Measurements from ENCODE around the gene HEBP2.

The HEBP2 gene

DNA sequence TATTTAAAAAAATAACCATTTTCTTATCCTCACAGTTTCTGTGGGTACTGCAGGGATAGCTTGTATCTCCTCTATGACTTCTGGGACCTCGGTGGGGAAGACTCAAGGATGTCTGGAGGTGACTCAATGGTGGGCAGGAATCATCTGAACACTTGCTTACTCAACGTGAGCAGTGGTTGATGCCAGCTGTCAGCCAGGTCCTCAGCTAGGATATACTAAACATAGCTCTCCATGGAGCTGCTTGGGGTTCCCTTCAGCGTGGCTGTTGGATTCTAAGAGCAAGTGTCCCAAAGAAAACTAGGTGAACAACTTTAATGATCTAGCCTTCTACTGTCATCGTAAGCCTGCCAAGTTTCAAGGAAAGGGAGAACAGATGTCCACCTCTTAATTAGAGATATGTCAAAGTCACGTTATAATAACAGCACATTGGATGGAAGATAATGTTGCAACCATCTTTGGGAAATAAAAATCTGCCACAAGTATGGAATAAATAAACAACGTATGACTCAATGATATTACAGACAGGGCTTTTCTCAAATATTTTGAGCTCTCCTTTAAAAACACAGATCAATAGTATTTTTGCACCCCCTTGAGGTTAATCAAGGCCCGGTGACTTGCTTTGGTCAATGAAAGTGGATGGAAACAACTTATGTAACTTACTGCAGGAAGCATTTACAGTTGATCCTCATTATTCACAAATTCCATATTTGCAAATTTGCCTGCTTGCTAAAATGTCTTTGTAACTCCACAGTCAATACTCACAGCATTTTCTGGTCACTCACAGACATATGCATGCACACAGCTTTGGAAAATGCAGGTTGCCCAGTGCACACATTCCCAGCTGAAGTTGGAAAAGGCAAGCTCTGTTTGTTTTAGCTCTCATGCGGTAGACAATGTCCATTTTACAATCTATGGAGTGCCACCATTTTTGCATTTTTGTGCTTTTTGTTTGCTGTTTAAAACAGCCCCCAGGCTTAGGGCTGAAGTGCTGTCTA, 6.6 kb upstream of the HEBP2 start:
- Histone ChIP-seq H3K27ac (ENCODE audit: low read depth, low read length, severe bottlenecking) (no peak overlapping the region), H3K4me1 (ENCODE audit: control insufficient read depth, insufficient read depth, low read length, poor library complexity, severe bottlenecking) (no peaks in the 10 kb centered on the region), H3K9me3 (ENCODE audit: control insufficient read depth, low read length) (no peaks in the 10 kb centered on the region), H3K36me3 (ENCODE audit: control insufficient read depth, insufficient read depth, low read length) (no peaks in the 10 kb centered on the region), H3K4me3 (ENCODE audit: extremely low read depth, insufficient read depth, low read length, poor library complexity, severe bottlenecking) (no peak overlapping the region)
- WGBS, 2 experiments (ENCODE audit: insufficient coverage in 2 of 2): 84 to 98% methylated on average over 5 of the region's 8 CpGs

DNA sequence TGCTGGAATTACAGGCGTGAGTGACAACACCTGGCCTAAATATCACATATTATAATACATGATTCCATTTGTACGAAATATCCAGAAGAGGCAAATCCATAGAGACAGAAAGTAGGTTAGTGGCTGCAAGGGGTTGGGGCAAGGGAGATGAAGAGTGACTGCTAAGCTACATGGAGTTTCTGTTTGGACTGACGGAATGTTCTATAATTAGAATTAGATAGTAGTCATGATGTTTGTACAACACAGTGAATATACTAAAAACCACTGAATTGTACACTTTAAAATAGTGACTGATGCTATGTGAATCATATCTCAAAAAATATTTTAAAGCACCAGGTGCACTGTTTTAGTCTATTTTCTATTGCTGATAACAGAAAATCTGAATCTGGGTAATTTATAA, 3.7 kb upstream of the HEBP2 start:
- Histone ChIP-seq H3K27ac (ENCODE audit: low read depth, low read length, severe bottlenecking) (no peak overlapping the region), H3K36me3 (ENCODE audit: control insufficient read depth, insufficient read depth, low read length) (no peaks in the 10 kb centered on the region), H3K4me1 (ENCODE audit: control insufficient read depth, insufficient read depth, low read length, poor library complexity, severe bottlenecking) (peaks cover 2% of the 10 kb centered on the region), H3K4me3 (ENCODE audit: extremely low read depth, insufficient read depth, low read length, poor library complexity, severe bottlenecking) (no peak overlapping the region), H3K9me3 (ENCODE audit: control insufficient read depth, low read length) (no peaks in the 10 kb centered on the region)
- no CpG with 5 or more reads among the region's 3 CpGs for WGBS, 2 experiments (ENCODE audit: insufficient coverage in 2 of 2)

DNA sequence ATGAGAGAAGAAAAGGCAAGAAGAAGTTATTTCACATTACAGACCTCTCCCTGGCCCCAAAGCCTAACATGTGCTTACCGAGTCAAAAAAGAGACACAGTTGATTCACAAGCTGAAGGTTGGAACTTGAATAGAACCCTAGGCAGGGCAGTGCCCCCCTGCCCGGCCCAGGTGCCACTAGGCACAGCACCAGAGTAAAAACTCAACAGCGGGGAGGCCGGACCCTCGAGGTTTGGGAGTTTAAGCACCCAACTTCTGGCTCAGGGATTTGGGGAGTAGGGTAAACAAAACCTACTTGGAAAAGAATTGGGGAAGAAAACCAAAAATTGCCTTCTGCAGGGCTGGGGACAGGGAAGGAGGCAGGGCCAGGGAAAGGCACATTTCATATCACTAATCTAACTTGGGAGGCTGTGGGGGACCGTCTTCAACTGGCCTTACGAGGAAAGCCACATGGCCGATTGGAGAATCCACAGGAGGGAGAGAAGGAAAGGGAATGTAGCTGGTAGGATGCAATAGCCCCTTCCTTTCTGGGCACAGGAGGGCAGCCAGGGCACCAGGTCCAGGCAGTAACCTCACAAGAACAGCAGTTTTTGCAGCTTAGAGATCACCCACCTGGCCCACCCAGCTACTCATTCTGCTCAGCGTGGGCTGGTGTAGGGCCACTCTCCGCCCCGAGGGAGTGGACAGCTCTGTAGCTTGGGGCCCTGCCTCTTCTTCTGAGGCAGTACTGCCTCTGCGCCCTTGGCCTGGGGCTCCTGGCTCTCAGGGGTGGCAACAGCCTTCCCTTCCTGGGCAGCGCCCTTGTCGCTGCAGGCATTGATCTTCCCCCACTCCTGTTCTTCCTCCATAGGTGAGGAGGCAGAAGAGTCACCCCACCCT, 1.8 kb upstream of the HEBP2 start:
- H3K27ac ChIP-seq (ENCODE audit: low read depth, low read length, severe bottlenecking): no peak overlapping the region
- 96 to 98% methylated on average over 7 to 12 of the region's 14 CpGs for WGBS, 2 experiments (ENCODE audit: insufficient coverage in 2 of 2)

DNA sequence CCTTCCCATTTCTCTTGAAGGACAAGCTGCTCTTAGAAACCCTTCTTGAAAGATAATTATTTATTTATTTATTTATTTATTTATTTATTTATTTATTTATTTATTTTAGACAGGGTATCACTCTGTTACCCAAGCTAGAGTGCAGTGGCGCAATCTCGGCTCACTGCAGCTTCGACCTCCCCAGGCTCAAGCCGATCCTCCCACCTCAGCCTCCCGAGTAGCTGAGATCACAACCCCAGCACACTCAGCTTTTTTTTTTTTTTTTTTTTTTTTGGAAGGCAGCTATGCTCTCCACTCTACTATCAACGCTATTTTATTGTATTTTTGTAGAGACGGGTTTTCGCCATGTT, 1.2 kb upstream of the HEBP2 start:
- peaks cover 4% of the 10 kb centered on the region for H3K4me1 ChIP-seq (ENCODE audit: control insufficient read depth, insufficient read depth, low read length, poor library complexity, severe bottlenecking)
- WGBS, 2 experiments (ENCODE audit: insufficient coverage in 2 of 2): 96 to 100% methylated on average over 1 to 7 of the region's 8 CpGs
- peaks cover 22% of the 10 kb centered on the region for H3K36me3 ChIP-seq (ENCODE audit: control insufficient read depth, insufficient read depth, low read length)
- no peak overlapping the region for H3K4me3 ChIP-seq (ENCODE audit: extremely low read depth, insufficient read depth, low read length, poor library complexity, severe bottlenecking)
- H3K9me3 ChIP-seq (ENCODE audit: control insufficient read depth, low read length): no peaks in the 10 kb centered on the region
- H3K27ac ChIP-seq (ENCODE audit: low read depth, low read length, severe bottlenecking): no peak overlapping the region

More for the DNA sequence above, 1.8 kb upstream of the HEBP2 start:
- Histone ChIP-seq H3K4me1 (ENCODE audit: control insufficient read depth, insufficient read depth, low read length, poor library complexity, severe bottlenecking) (peaks cover 4% of the 10 kb centered on the region), H3K36me3 (ENCODE audit: control insufficient read depth, insufficient read depth, low read length) (peaks cover 16% of the 10 kb centered on the region), H3K4me3 (ENCODE audit: extremely low read depth, insufficient read depth, low read length, poor library complexity, severe bottlenecking) (no peak overlapping the region), H3K9me3 (ENCODE audit: control insufficient read depth, low read length) (no peaks in the 10 kb centered on the region)

DNA sequence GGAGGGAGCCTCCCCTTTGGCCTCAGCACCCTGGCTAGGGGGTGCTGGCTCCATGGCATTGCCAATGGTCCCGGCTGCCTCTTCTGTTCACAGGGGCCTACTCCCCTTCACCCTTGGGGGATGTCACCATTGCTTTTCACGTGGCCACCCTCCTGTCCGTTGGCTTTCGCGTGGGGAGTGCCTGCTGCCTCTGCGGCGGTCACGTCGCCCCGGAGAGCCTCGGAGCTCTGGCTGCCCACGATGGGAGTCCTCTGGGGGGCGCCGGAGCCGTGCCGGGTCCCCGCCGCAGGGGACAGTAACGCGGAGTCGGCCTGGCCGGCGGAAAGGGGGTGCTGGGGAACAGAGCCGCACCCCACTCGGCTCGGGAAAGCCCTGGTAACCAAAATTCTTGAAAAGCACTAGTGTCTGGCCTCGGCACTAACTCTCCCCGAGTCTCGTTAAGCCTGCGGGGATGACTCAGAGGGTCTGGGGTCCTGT, 661 bp upstream of the HEBP2 start:
- H3K36me3 ChIP-seq (ENCODE audit: control insufficient read depth, insufficient read depth, low read length): peaks cover 26% of the 10 kb centered on the region
- H3K4me3 ChIP-seq (ENCODE audit: extremely low read depth, insufficient read depth, low read length, poor library complexity, severe bottlenecking): peak overlapping the region; percentile 77
- H3K27ac ChIP-seq (ENCODE audit: low read depth, low read length, severe bottlenecking): peak overlapping the region; percentile 82
- 6 to 14% methylated on average over 22 to 25 of the region's 30 CpGs for WGBS, 2 experiments (ENCODE audit: insufficient coverage in 2 of 2)
- peaks cover 4% of the 10 kb centered on the region for H3K4me1 ChIP-seq (ENCODE audit: control insufficient read depth, insufficient read depth, low read length, poor library complexity, severe bottlenecking)
- H3K9me3 ChIP-seq (ENCODE audit: control insufficient read depth, low read length): no peaks in the 10 kb centered on the region

DNA sequence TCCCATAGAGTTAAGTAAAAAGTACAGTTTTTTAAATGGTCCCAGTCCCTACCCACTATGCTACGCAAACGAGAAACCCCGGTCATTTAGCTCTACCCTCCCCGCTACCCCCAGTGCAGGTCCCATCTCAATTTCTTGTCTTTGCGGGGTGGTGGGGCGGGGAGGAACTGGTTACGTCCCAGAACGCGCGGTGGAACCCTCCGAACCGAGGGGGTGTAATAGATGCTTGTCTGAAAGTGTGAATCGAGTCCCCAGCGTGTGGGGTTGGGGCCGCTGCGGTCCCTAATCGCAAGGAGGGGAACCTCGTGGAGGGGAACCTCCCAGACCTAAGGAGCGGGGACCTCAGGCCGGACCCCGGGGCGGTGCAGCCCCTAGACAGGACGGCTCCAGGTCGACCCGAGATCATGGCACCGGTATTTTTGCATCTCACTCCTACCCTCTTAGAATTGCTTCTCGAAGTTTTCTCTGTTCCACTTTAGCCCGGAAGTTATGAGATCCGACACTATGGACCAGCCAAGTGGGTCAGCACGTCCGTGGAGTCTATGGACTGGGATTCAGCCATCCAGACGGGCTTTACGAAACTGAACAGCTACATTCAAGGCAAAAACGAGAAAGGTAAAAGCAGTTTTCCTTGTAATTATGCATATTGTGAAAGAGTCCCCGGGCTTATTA, 779 bp downstream of the HEBP2 start:
- 1 to 7% methylated on average over 21 to 29 of the region's 35 CpGs for WGBS, 2 experiments (ENCODE audit: insufficient coverage in 2 of 2)
- Histone ChIP-seq H3K4me3 (ENCODE audit: extremely low read depth, insufficient read depth, low read length, poor library complexity, severe bottlenecking) (peak overlapping the region; percentile 77), H3K36me3 (ENCODE audit: control insufficient read depth, insufficient read depth, low read length) (peaks cover 39% of the 10 kb centered on the region), H3K27ac (ENCODE audit: low read depth, low read length, severe bottlenecking) (peak overlapping the region; percentile 45), H3K4me1 (ENCODE audit: control insufficient read depth, insufficient read depth, low read length, poor library complexity, severe bottlenecking) (peaks cover 4% of the 10 kb centered on the region), H3K9me3 (ENCODE audit: control insufficient read depth, low read length) (no peaks in the 10 kb centered on the region)

DNA sequence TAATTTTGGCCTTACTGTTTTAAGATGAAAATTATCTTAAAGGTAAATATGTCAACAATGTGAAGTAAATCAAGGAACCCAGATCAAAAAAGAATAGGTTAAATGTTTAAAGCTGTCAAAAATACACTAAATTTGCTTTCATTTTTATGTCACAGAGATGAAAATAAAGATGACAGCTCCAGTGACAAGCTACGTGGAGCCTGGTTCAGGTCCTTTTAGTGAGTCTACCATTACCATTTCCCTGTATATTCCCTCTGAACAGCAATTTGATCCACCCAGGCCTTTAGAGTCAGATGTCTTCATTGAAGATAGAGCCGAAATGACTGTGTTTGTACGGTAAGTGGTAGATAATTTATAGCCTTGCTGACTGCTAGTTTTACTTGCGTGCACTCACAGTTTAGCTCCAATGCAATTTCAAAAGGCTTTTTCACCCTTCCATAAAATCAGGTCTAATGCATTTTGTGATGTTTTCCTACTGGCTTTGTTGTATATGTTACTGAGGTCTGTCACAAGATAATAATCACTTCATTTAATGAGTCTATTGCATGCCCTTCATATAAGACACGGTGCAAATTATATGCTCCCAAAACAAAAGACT, 1.9 kb downstream of the HEBP2 start:
- 92 to 100% methylated on average over 1 to 4 of the region's 5 CpGs for WGBS, 2 experiments (ENCODE audit: insufficient coverage in 2 of 2)
- H3K27ac ChIP-seq (ENCODE audit: low read depth, low read length, severe bottlenecking): no peak overlapping the region
- peaks cover 4% of the 10 kb centered on the region for H3K4me1 ChIP-seq (ENCODE audit: control insufficient read depth, insufficient read depth, low read length, poor library complexity, severe bottlenecking)
- H3K36me3 ChIP-seq (ENCODE audit: control insufficient read depth, insufficient read depth, low read length): peaks cover 42% of the 10 kb centered on the region
- H3K9me3 ChIP-seq (ENCODE audit: control insufficient read depth, low read length): no peaks in the 10 kb centered on the region
- no peak overlapping the region for H3K4me3 ChIP-seq (ENCODE audit: extremely low read depth, insufficient read depth, low read length, poor library complexity, severe bottlenecking)

DNA sequence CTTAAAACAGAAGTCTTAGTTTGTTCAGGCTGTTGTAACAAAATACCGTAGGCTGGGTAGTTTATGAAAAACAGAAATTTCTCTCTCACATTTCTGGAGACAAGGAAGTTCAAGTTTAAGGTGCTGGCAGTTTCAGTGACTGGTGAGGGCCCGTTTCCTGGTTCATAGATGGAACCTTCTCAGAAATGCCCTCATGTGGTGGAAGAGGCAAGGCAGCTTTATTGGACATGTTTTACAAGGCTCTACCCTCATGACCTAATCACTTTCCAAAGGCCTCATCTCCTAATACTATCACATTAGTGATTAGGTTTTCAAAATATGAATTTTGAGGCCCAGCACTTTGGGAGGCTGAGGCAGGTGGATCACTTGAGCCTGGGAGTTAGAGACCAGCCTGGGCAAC, 2.4 kb downstream of the HEBP2 start:
- no peak overlapping the region for H3K27ac ChIP-seq (ENCODE audit: low read depth, low read length, severe bottlenecking)

DNA sequence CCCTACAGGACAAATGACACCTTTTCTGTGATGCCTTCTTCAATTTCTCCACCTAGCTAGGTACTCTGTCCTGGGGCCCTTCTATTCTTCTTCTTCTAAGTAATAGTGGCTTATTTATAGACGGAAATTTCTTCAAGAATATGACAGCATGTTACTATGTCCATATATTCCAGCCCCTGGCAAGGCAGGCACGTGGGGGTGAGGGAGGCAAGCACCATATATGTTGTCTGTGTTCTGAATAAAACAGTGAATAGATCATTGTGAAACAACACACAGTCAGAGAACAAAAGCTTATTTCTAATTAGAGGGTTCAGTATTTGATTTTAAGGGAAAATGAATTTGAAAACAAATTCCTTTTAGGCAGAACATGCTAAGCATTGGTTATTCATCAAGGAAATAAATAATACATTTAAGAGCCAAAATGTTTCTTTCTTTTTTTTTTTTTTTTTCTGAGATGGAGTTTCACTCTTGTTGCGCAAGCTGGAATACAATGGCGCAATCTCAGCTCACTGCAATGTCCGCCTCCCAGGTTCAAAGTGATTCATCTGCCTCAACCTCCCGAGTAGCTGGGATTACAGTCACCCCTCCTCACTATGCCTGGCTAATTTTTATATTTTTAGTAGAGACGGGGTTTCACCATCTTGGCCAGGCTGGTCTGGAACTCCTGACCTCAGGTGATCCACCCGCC, 6.2 kb downstream of the HEBP2 start:
- no peak overlapping the region for H3K4me3 ChIP-seq (ENCODE audit: extremely low read depth, insufficient read depth, low read length, poor library complexity, severe bottlenecking)
- WGBS, 2 experiments (ENCODE audit: insufficient coverage in 2 of 2): 92 to 98% methylated on average over 2 to 6 of the region's 8 CpGs
- H3K36me3 ChIP-seq (ENCODE audit: control insufficient read depth, insufficient read depth, low read length): peaks cover 69% of the 10 kb centered on the region
- no peak overlapping the region for H3K27ac ChIP-seq (ENCODE audit: low read depth, low read length, severe bottlenecking)
- peaks cover 4% of the 10 kb centered on the region for H3K4me1 ChIP-seq (ENCODE audit: control insufficient read depth, insufficient read depth, low read length, poor library complexity, severe bottlenecking)
- H3K9me3 ChIP-seq (ENCODE audit: control insufficient read depth, low read length): no peaks in the 10 kb centered on the region

More for the DNA sequence above, 2.4 kb downstream of the HEBP2 start:
- 86 to 90% methylated on average over 1 to 2 of the region's 2 CpGs for WGBS, 2 experiments (ENCODE audit: insufficient coverage in 2 of 2)
- no peaks in the 10 kb centered on the region for H3K9me3 ChIP-seq (ENCODE audit: control insufficient read depth, low read length)
- H3K36me3 ChIP-seq (ENCODE audit: control insufficient read depth, insufficient read depth, low read length): peaks cover 42% of the 10 kb centered on the region
- H3K4me1 ChIP-seq (ENCODE audit: control insufficient read depth, insufficient read depth, low read length, poor library complexity, severe bottlenecking): peaks cover 4% of the 10 kb centered on the region
- H3K4me3 ChIP-seq (ENCODE audit: extremely low read depth, insufficient read depth, low read length, poor library complexity, severe bottlenecking): no peak overlapping the region
